ENCODE data around the gene MOB1A.
A peak's percentile ranks its signal among the peaks of the same experiment; 100 is the strongest.
"Not testable (repeated sequence)": the region's sequence is repeated elsewhere in the genome, so short reads cannot be mapped to it uniquely, and the experiment has no call there.

Gene MOB1A

DNA sequence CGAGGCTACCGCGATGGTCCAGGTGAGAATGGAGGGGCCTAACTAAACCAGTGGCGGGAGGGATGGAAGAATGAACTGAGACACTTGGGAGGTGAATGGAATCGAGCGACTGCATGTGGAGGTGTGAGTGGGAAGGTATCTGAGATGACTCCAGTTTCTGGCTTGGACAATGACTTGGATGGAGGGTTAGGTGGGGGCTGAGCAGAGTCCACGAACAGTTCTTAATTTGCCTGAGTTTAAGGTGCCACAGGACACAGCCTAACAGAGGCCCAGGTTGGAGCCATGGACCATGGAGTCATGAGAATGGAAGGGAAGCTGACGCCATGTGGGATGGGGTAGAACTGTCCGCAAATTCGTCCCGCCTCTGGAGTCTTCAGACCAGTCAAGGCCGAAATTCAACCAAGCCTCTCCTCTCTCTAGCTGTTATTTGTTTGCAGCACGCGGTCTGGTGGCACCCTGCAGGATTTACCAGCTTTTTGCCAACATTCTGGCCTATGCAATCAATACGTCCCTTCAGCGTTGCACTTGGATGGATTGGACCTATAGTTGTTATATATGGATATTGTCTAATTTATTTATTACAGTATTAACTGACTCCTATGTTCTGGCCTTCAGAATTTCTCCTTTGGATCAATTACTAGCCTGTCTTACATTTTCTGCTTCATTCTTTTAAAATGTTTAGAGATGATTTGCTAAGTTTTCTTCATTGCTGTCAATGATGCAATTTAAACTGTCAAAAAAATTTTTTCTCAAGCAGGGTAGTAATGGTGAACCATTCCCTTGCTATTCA lies 30.0 kb downstream of the MOB1A start:
- no peak for DNase-seq (ENCODE audit: low read depth)

GRCh38 chr2:74147727-74148456 lies 30.8 kb downstream of the MOB1A start, which contains the start of gene BOLA3:
BOLA3 (minus strand) TSS chr2:74147912; CDS start chr2:74147874, 38 bp downstream.
- peak; percentile 69 for DNase-seq (ENCODE audit: low read depth)

- no peak for DNase-seq (ENCODE audit: low read depth)
These were observed 31.6 kb downstream of the MOB1A start for GRCh38 chr2:74146929-74147726.

GRCh38 chr2:74142340-74142739 lies 36.3 kb downstream of the MOB1A start:
- DNase-seq (ENCODE audit: low read depth), result no peak

DNA sequence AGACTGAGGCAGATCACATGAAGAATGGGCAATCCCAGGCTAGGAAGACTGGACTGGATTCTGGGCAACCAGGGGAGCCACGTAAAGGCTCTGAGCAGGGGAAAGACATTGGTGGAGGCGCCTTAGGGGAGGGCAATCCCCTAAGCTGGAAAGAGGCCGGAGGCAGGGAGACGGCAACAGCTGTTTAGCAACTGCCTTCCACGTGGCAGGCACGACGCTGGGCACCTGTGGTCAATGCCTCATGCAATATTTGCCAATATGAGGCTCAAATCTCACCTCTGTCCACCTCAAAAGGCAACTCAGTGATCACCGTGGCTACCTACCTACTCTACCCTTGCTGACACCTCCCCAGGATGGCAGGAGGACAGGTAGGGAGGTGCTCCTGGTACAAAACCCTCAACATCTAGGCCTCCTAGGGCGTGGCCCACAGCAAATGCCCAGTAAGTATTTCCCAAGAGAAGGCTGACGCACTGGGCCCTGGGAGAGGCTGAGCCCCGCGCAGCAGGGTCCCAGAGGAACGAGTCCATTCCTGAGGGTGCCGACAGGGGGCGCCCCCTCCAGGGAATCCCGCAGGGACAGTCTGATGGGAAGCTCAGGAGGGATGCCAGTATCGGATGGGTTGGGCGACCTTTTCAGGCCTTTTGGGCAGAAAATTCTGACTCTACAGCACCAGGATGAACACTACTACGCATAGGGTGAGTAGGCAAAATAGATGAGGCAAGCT lies 39.9 kb downstream of the MOB1A start:
- DNase-seq (ENCODE audit: low read depth), result no peak

- DNase-seq (ENCODE audit: low read depth), result no peak
These were observed 40.8 kb downstream of the MOB1A start for GRCh38 chr2:74137651-74138599.

DNA sequence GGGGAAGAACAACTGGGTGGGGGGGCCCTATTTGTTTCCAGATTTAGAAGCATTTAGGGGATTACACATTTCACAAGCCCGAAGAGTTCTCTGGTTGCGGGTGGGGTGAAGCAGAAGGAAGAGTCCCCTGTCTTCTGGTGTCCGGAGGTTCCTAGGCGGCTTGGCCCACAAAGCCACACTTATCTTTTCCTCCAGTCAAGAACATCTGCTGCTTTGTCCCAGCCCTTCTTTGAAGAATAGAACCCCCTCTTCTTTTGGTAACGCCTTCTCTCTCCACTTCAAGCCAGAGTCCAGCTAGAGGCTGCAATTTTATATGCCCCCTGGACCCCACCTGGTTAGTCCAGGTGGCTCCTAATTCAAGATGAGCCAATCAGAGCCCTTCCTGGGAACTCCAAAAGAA lies 46.8 kb downstream of the MOB1A start:
- no peak for DNase-seq (ENCODE audit: low read depth)

DNA sequence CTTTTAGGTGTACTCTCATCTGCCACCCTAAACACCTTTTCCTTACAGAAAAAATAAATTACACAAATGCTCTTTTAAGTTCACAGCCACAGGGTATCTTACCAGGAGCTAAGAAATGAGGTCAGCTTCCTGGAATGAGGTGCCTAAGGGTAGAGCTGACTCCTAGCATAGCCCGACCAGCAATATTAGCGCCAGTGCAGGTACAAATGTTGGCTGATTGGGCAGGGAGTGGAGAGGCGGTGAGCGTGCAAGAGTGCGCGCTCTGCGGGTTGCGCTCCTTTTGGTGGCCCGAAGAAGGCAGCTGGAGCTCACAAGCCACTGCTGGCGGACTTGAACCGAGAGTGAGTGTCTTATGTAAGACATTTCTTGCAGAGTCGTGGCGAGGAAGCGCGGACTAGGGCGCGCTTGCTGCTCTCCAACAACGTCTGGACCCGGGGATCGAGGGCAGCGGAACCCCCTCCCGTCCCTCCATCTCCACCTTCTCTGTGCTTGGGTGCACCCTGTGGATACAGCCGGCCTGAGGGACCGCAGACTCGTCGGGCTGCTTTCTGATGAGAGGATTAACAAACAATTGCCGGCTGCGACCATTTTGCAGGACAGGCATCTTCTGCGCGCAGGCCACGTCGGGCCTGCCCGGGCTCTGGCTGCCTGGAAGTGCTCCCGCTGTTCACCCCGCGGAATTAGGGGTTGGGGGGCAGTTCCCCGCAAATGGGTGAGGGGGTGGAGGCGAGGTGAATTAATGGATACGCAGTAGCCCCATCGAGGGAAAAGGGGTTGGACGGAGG lies 48.3 kb downstream of the MOB1A start:
- no peak for DNase-seq (ENCODE audit: low read depth)

GRCh38 chr2:74128206-74128605 lies 50.5 kb downstream of the MOB1A start:
- no peak for DNase-seq (ENCODE audit: low read depth)

DNA sequence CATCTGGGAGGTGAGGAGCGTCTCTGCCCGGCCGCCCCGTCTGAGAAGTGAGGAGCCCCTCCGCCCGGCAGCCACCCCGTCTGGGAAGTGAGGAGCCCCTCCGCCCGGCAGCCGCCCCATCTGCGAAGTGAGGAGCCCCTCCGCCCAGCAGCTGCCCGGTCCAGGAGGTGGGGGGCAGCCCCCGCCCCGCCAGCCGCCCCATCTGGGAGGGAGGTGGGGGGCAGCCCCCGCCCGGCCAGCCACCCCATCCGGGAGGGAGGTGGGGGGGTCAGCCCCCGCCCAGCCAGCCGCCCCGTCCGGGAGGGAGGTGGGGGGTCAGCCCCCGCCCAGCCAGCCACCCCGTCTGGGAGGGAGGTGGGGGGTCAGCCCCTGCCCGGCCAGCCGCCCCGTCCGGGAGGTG lies 54.7 kb downstream of the MOB1A start:
- DNase-seq (ENCODE audit: low read depth), result not testable (repeated sequence)

DNA sequence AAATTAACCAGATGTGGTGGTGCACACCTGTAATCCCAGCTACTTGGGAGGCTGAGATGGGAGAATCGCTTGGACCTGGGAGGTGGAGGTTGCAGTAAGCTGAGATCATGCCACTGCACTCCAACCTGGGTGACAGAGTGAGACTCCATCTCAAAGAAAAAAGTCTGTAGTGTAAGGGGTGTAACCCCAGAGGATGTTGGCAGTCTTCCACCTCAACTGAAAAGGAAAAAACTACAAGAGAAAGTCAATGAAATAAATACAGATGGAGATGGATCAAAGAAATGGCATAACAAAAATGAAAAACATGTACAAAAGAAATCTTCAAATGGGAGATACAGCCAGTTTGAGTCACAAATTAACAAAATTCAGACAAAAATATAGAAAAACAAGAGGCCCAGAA lies 56.8 kb downstream of the MOB1A start:
- DNase-seq (ENCODE audit: low read depth), result not testable (repeated sequence)

DNA sequence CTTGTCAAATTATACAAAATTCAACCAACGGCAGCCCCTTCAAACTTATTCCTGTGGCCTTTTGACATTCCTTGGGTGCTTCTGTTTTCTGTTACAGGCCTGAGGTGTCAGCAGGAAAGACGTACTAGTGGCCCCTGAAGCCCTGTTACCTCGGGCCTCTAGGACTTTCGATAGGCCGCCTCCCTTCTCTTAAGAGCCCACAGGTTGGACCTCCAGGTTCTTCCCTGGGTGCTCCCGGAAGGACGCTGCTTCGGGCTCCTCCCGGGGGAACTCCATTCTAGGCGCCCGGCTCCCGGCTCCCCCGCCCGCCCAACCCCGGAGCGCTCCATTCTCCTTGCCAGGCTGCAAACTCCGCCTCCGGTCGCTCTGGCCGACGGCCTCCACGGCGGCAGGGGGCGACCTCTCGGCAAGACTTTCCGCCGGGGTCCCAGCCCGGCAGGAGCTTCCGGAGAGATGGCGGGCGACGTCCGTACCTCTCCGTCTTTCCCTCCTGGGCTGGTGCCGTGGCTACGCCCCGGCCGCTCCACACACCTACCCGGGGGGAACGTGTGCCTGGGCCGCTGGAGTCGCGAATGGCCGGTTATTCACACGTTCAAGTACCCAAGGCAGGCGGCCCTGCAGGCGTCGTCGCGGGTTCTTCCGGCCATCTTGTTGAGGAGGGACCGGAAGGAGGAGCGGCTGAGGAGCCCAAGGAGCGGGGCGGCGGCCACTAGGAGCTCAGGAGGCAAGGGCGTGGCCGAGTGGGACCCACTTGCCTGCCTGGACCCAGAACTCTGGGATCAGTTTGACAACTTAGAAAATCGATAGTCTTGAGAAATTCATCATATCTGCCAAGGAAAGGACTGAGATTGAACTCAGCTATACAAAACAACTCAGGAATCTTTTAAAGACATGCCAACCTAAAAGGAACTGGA lies 58.5 kb downstream of the MOB1A start:
- DNase-seq (ENCODE audit: low read depth), result peak; percentile 62

GRCh38 chr2:74119339-74119738 lies 59.3 kb downstream of the MOB1A start:
- no peak for DNase-seq (ENCODE audit: low read depth)

DNA sequence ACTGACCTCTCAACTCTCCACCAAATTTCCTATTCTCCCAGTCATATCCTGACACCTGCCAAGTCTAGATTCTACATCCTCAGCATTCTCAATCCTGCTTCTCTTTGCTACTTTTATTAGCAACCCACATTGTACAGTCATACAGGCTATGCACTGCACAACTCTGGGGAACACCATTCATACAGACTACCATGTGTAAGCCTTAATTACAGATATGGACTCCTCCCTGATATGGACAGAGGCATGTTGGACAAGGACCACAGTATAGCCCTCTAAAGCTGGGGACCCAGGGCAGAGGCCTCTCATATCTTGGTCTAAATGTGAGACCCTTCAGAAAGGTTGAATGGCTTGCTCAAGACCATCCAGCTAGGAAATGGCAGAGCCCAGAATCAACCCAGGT lies 67.3 kb downstream of the MOB1A start:
- no peak for DNase-seq (ENCODE audit: low read depth)

- no peak for DNase-seq (ENCODE audit: low read depth)
These were observed 68.1 kb downstream of the MOB1A start for GRCh38 chr2:74110537-74110936.

DNA sequence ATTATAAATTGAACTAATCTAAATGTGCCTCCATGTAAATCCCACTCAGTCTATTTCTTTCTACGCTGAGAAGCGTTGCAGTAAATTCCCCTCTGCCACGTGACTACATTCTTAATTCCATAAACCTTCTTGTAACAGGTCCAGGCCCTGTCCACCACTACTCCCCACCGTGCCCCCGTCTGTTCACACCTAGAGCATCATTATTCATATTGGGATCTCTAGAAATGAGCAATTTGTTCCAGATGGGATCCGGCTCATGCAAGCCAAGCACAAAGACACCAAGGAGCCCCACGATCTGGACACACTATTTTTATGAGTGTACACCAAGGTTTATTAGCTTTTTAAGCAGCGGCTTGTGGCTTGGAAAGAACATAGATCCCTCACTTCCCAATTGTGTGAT lies 69.1 kb downstream of the MOB1A start:
- no peak for DNase-seq (ENCODE audit: low read depth)

DNA sequence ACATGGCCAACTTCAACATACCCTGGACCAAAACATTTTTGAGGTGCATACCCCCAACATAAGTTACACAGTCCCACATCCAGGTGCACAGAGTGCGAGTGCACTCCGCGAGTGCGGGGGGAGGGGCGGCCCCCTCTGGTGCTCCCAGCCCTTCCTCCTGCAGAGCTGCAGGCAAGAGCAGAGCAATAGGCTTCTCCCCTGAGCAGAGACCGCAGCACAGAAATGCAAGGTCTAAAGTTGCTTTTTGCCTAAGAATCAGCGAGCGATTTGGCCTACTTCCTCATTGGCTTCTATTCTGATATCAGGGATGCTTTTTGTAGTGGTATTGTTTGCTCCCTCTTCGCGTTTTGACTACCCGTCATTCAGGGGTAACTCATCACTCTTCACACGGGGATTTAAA lies 71.6 kb downstream of the MOB1A start:
- no peak for DNase-seq (ENCODE audit: low read depth)

DNA sequence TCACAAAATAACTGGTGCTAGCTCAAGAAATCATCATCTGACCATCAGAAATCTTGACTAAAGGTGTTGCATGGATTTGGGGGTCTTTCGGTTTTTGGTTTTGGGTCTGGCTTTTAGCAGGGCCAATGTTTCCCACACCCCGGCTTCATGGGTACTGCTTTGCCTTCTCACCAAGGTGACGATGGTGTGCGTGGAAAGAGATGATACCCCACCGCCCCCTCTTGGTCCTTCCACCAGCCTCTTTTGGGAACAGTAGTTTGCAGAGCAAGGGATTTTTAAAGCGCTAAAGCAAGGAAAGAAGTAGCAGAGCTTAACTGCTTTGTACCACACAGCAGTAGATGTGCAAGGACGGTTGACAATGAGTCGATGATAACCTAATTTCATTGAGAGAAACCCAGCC lies 73.3 kb downstream of the MOB1A start:
- DNase-seq (ENCODE audit: low read depth), result no peak

DNA sequence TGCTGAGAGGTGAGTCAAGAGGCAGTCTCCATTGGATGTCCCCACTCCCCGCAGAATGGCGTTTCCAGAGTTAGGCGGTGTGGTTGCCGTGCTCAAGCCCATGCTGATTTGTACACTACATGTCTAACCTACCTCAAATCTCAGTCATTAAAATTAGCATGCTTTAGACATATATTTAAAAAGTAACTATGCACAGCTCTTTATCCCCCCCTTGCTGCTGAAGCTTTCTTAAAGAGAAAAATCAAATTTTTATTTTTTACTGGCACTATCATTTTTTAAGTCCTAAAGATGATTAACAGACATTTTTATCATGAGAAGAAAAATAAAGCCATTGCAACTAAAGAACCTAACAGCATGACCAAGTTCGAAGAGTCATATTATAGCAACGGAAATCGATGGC lies 73.8 kb downstream of the MOB1A start:
- no peak for DNase-seq (ENCODE audit: low read depth)

All from stimulated activated CD8-positive, alpha-beta memory T cell treated with anti-CD3 and anti-CD28 coated beads, Interleukin-15, amount 100 ng/mL, for 24 hours (primary cell).